Measurements from ENCODE around the gene RAB23.

RAB23 gene

GRCh38 chr6:57141451-57142177, 80.5 kb downstream of the RAB23 start:
- Histone ChIP-seq H3K36me3 (ENCODE audit: control insufficient read depth, insufficient read depth, low read length) (peaks cover 2% of the 10 kb centered on the region), H3K27ac (ENCODE audit: low read depth, low read length) (no peak overlapping the region), H3K27me3 (ENCODE audit: control insufficient read depth, insufficient read depth, low read length) (no peaks in the 10 kb centered on the region)

GRCh38 chr6:57138026-57138425, 84.1 kb downstream of the RAB23 start:
- H3K27ac ChIP-seq (ENCODE audit: low read depth, low read length), result no peak overlapping the region
- no peak overlapping the region for H3K4me3 ChIP-seq (ENCODE audit: low read length)
- no peaks in the 10 kb centered on the region for H3K36me3 ChIP-seq (ENCODE audit: control insufficient read depth, insufficient read depth, low read length)
- H3K27me3 ChIP-seq (ENCODE audit: control insufficient read depth, insufficient read depth, low read length), result no peaks in the 10 kb centered on the region
- no peak overlapping the region for H3K9ac ChIP-seq (ENCODE audit: low read length)
- H3K4me1 ChIP-seq (ENCODE audit: control insufficient read depth, insufficient read depth, low read length), result no peaks in the 10 kb centered on the region

More at GRCh38 chr6:57141451-57142177, 80.5 kb downstream of the RAB23 start:
- Histone ChIP-seq H3K4me1 (ENCODE audit: control insufficient read depth, insufficient read depth, low read length) (no peaks in the 10 kb centered on the region), H3K4me3 (ENCODE audit: low read length) (no peak overlapping the region), H3K9ac (ENCODE audit: low read length) (no peak overlapping the region)

GRCh38 chr6:57137350-57137749, 84.8 kb downstream of the RAB23 start:
- Histone ChIP-seq H3K27ac (ENCODE audit: low read depth, low read length) (no peak overlapping the region), H3K4me3 (ENCODE audit: low read length) (no peak overlapping the region), H3K36me3 (ENCODE audit: control insufficient read depth, insufficient read depth, low read length) (no peaks in the 10 kb centered on the region), H3K4me1 (ENCODE audit: control insufficient read depth, insufficient read depth, low read length) (no peaks in the 10 kb centered on the region), H3K27me3 (ENCODE audit: control insufficient read depth, insufficient read depth, low read length) (no peaks in the 10 kb centered on the region), H3K9ac (ENCODE audit: low read length) (no peak overlapping the region)

Data from rectal smooth muscle tissue (tissue), 1 donor.